WTC11 (cell line): ENCODE measurements around the gene NOX1. TPM values are rescaled to one million over a fixed set of nuclear protein-coding genes. Genes with fewer than 3 reads are reported as not detected.

Source experiments
- ATAC-seq: fragments of 200-7000 bp; cut with Tn5 transposase; 2 replicates; pipeline ENCODE4 v1.10.0; 2021; ENCODE audit warnings: mild to moderate bottlenecking, moderate library complexity
- CTCF ChIA-PET: fragments of 300-600 bp; sonication (Branson Sonifier 250); formaldehyde crosslinking; loops from one replicate; lab custom pipeline; 2021; ENCODE audit warnings: antibody characterized with exemption; lab: Charles Lee
- POLR2A ChIA-PET: fragments of 350-600 bp; sonication (Branson Sonifier 250); formaldehyde crosslinking; loops from one replicate; lab custom pipeline; 2021; ENCODE audit warnings: antibody characterized with exemption; lab: Charles Lee
- DNase-seq: peaks from one replicate; pipeline ENCODE4 v3.0.0; 2021; ENCODE audit warnings: low spot score
- H3K27ac Mint-ChIP-seq: 2 replicates; pipeline ENCODE4 v1.8.0; 2021; ENCODE audit warnings: mixed read lengths
- H3K27me3 Mint-ChIP-seq: 2 replicates; pipeline ENCODE4 v1.8.0; 2021; ENCODE audit warnings: low read depth, mild to moderate bottlenecking, moderate library complexity, mixed read lengths
- H3K36me3 Mint-ChIP-seq: 2 replicates; pipeline ENCODE4 v1.8.0; 2021; ENCODE audit warnings: mixed read lengths
- H3K4me1 Mint-ChIP-seq: 2 replicates; pipeline ENCODE4 v1.8.0; 2022; ENCODE audit warnings: mixed read lengths
- H3K4me3 Mint-ChIP-seq: 2 replicates; pipeline ENCODE4 v1.8.0; 2021; ENCODE audit warnings: mild to moderate bottlenecking, moderate library complexity, mixed read lengths
- H3K9me3 Mint-ChIP-seq: 2 replicates; pipeline ENCODE4 v1.8.0; 2021; ENCODE audit warnings: mixed read lengths
- ESRRA ChIP-seq: sonication (generic); formaldehyde crosslinking; IDR thresholded peaks from 2 replicates; pipeline ENCODE4 v1.8.1; 2022; ENCODE audit warnings: mild to moderate bottlenecking, missing genetic modification reagents, borderline replicate concordance
- ETV6 ChIP-seq: sonication (generic); formaldehyde crosslinking; IDR thresholded peaks from 2 replicates; pipeline ENCODE4 v1.8.1; 2022; ENCODE audit warnings: mild to moderate bottlenecking, missing genetic modification reagents
- FOXK1 ChIP-seq: sonication (generic); formaldehyde crosslinking; IDR thresholded peaks from 2 replicates; pipeline ENCODE4 v1.8.0; 2022; ENCODE audit warnings: mild to moderate bottlenecking, moderate library complexity, missing genetic modification reagents
- FOXP1 ChIP-seq: sonication (generic); formaldehyde crosslinking; IDR thresholded peaks from 2 replicates; pipeline ENCODE4 v1.8.0; 2022; ENCODE audit warnings: missing genetic modification reagents, mild to moderate bottlenecking, moderate library complexity, borderline replicate concordance
- KAT7 ChIP-seq: sonication (generic); formaldehyde crosslinking; IDR thresholded peaks from 2 replicates; pipeline ENCODE4 v1.8.1; 2023; ENCODE audit warnings: missing genetic modification reagents, mild to moderate bottlenecking, borderline replicate concordance
- MYBL2 ChIP-seq: sonication (generic); formaldehyde crosslinking; IDR thresholded peaks from 2 replicates; pipeline ENCODE4 v1.8.1; 2023; ENCODE audit warnings: mild to moderate bottlenecking, moderate library complexity, missing genetic modification reagents
- OVOL2 ChIP-seq: fragments of 250-450 bp; sonication (Bioruptor Pico); IDR thresholded peaks from 2 replicates; pipeline ENCODE4 v1.9.0; 2021; ENCODE audit warnings: mild to moderate bottlenecking, borderline replicate concordance
- SP1 ChIP-seq: sonication (generic); formaldehyde crosslinking; conservative IDR thresholded peaks from 2 replicates; pipeline ENCODE4 v1.8.1; 2022; ENCODE audit warnings: missing genetic modification reagents
- ZNF138 ChIP-seq: sonication (generic); formaldehyde crosslinking; conservative IDR thresholded peaks from 2 replicates; pipeline ENCODE4 v1.8.1; 2022; ENCODE audit warnings: mild to moderate bottlenecking, moderate library complexity, missing genetic modification reagents
- ZNF219 ChIP-seq: sonication (generic); formaldehyde crosslinking; IDR thresholded peaks from 2 replicates; pipeline ENCODE4 v1.8.0; 2023; ENCODE audit warnings: missing genetic modification reagents, mild to moderate bottlenecking, borderline replicate concordance
- ZNF232 ChIP-seq: sonication (generic); formaldehyde crosslinking; IDR thresholded peaks from 2 replicates; pipeline ENCODE4 v1.8.0; 2022; ENCODE audit warnings: mild to moderate bottlenecking, missing genetic modification reagents
- total RNA-seq: library from RNA; stranded (reverse); gene quantifications from 3 replicates; pipeline ENCODE4 v1.2.3, GENCODE V29; 2021
- TF ChIP-seq, protein P1 (sequence below): sonication (generic); formaldehyde crosslinking; IDR thresholded peaks from 2 replicates; pipeline ENCODE4 v1.8.0; 2023; ENCODE audit warnings: missing genetic modification reagents
- TF ChIP-seq, protein P2 (sequence below): sonication (generic); formaldehyde crosslinking; IDR thresholded peaks from 2 replicates; pipeline ENCODE4 v1.8.1; 2023; ENCODE audit warnings: mild to moderate bottlenecking, missing genetic modification reagents, moderate library complexity
- TF ChIP-seq, protein P3 (sequence below): sonication (generic); formaldehyde crosslinking; IDR thresholded peaks from 2 replicates; pipeline ENCODE4 v1.8.1; 2023; ENCODE audit warnings: mild to moderate bottlenecking, missing genetic modification reagents, moderate library complexity
- TF ChIP-seq, protein P4 (sequence below): sonication (generic); formaldehyde crosslinking; IDR thresholded peaks from 2 replicates; pipeline ENCODE4 v1.8.0; 2023; ENCODE audit warnings: missing genetic modification reagents, mild to moderate bottlenecking, borderline replicate concordance
- TF ChIP-seq, protein P5 (sequence below): sonication (generic); formaldehyde crosslinking; IDR thresholded peaks from 2 replicates; pipeline ENCODE4 v1.8.0; 2022; ENCODE audit warnings: mild to moderate bottlenecking, missing genetic modification reagents
- TF ChIP-seq, protein P6 (sequence below): fragments of 250-450 bp; sonication (Bioruptor Pico); conservative IDR thresholded peaks from 2 replicates; pipeline ENCODE4 v1.9.0; 2021; ENCODE audit warnings: mild to moderate bottlenecking

NOX1 gene
- total RNA-seq, 1 experiment from 2014 or later: not detected

DNA sequence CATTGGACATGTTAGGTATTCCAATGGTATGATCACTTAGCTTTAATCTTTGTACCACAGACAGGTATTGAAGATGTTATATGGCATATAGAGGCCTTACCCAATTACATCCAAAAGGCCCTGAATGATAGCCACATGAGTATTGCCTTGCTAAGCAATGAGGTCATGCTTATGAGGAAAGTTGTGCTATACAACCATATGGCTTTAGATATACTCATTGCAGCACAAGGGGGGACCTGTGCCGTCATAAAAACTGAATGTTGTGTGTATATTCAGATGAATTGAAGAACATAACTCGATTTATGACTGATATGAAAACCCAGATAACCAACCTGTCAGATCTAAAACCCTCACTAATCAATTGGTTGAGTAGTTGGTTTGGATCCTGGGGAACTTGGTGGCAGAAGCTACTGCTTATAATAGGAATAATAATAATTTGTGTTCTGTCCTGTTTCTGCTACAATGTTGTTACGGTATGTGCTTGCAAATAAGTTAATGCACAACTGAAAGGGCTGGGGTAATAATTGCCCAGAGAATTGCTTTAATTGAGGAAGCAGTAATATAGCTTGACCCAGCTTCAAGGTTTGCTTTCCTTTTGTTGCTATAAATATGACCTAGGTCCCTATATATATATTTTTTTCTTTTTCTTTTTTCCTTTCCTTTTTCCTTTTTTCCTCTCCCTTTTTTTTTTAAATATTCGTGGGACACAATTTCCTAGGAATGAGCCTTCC is 75.5 kb downstream of the NOX1 start:
- H3K27me3 Mint-ChIP-seq: no peaks in the 10 kb centered on the region; the same call in none of the 2 replicates
- TF ChIP-seq, protein P1, sequence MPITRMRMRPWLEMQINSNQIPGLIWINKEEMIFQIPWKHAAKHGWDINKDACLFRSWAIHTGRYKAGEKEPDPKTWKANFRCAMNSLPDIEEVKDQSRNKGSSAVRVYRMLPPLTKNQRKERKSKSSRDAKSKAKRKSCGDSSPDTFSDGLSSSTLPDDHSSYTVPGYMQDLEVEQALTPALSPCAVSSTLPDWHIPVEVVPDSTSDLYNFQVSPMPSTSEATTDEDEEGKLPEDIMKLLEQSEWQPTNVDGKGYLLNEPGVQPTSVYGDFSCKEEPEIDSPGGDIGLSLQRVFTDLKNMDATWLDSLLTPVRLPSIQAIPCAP (CRISPR knock-in tag): no peak
- TF ChIP-seq, protein P2, sequence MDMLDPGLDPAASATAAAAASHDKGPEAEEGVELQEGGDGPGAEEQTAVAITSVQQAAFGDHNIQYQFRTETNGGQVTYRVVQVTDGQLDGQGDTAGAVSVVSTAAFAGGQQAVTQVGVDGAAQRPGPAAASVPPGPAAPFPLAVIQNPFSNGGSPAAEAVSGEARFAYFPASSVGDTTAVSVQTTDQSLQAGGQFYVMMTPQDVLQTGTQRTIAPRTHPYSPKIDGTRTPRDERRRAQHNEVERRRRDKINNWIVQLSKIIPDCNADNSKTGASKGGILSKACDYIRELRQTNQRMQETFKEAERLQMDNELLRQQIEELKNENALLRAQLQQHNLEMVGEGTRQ (CRISPR knock-in tag): no peak
- TF ChIP-seq FOXK1 (CRISPR knock-in tag): no peak
- no peak for TF ChIP-seq ZNF138 (CRISPR knock-in tag)
- TF ChIP-seq ESRRA: no peak
- TF ChIP-seq, protein P3, sequence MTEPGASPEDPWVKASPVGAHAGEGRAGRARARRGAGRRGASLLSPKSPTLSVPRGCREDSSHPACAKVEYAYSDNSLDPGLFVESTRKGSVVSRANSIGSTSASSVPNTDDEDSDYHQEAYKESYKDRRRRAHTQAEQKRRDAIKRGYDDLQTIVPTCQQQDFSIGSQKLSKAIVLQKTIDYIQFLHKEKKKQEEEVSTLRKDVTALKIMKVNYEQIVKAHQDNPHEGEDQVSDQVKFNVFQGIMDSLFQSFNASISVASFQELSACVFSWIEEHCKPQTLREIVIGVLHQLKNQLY (CRISPR knock-in tag): no peak
- H3K4me3 Mint-ChIP-seq: no peak overlapping the region
- 0 out of 2 replicates have a peak, but pooled peaks cover 3% of the 10 kb centered on the region for H3K4me1 Mint-ChIP-seq
- H3K27ac Mint-ChIP-seq: no peak overlapping the region
- DNase-seq: no peak
- no peaks in the 10 kb centered on the region for H3K36me3 Mint-ChIP-seq
- ChIA-PET CTCF (no interaction called here), POLR2A (no interaction called here)
- ATAC-seq: no peak
- no peaks in the 10 kb centered on the region for H3K9me3 Mint-ChIP-seq

DNA sequence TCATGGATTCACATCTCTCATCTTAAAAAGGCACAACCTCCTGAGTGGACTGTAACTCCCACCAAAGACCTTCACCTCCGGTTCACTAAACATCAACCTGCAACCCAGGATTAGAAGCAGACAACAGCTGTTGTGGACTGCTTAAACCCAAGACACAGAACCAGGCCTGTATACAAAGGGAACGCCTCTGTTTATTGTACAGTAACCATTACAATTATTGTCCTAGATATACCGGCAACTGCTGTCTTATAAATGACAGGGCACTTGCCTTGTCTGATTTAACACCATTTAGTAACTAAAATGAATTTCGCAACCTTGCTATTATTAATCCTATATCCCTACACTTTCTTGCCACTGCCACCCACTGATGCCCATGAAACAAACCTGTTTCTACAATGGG is 76.8 kb downstream of the NOX1 start:
- Mint-ChIP-seq H3K36me3 (no peaks in the 10 kb centered on the region), H3K27me3 (no peaks in the 10 kb centered on the region; the same call in none of the 2 replicates), H3K4me1 (0 out of 2 replicates have a peak, but pooled peaks cover 3% of the 10 kb centered on the region), H3K9me3 (no peaks in the 10 kb centered on the region), H3K4me3 (no peak overlapping the region), H3K27ac (no peak overlapping the region)
- ChIA-PET POLR2A (no interaction called here), CTCF (no interaction called here)
- no peak for DNase-seq
- no peak for ATAC-seq
- TF ChIP-seq, protein P4, sequence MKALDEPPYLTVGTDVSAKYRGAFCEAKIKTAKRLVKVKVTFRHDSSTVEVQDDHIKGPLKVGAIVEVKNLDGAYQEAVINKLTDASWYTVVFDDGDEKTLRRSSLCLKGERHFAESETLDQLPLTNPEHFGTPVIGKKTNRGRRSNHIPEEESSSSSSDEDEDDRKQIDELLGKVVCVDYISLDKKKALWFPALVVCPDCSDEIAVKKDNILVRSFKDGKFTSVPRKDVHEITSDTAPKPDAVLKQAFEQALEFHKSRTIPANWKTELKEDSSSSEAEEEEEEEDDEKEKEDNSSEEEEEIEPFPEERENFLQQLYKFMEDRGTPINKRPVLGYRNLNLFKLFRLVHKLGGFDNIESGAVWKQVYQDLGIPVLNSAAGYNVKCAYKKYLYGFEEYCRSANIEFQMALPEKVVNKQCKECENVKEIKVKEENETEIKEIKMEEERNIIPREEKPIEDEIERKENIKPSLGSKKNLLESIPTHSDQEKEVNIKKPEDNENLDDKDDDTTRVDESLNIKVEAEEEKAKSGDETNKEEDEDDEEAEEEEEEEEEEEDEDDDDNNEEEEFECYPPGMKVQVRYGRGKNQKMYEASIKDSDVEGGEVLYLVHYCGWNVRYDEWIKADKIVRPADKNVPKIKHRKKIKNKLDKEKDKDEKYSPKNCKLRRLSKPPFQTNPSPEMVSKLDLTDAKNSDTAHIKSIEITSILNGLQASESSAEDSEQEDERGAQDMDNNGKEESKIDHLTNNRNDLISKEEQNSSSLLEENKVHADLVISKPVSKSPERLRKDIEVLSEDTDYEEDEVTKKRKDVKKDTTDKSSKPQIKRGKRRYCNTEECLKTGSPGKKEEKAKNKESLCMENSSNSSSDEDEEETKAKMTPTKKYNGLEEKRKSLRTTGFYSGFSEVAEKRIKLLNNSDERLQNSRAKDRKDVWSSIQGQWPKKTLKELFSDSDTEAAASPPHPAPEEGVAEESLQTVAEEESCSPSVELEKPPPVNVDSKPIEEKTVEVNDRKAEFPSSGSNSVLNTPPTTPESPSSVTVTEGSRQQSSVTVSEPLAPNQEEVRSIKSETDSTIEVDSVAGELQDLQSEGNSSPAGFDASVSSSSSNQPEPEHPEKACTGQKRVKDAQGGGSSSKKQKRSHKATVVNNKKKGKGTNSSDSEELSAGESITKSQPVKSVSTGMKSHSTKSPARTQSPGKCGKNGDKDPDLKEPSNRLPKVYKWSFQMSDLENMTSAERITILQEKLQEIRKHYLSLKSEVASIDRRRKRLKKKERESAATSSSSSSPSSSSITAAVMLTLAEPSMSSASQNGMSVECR: no peak
- TF ChIP-seq OVOL2 (no peak), ZNF138 (CRISPR knock-in tag) (no peak), ZNF232 (no peak), ETV6 (CRISPR knock-in tag) (no peak), FOXP1 (no peak), KAT7 (CRISPR knock-in tag) (no peak), SP1 (no peak), ZNF219 (no peak), MYBL2 (no peak)
- TF ChIP-seq, protein P5, sequence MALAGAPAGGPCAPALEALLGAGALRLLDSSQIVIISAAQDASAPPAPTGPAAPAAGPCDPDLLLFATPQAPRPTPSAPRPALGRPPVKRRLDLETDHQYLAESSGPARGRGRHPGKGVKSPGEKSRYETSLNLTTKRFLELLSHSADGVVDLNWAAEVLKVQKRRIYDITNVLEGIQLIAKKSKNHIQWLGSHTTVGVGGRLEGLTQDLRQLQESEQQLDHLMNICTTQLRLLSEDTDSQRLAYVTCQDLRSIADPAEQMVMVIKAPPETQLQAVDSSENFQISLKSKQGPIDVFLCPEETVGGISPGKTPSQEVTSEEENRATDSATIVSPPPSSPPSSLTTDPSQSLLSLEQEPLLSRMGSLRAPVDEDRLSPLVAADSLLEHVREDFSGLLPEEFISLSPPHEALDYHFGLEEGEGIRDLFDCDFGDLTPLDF (CRISPR knock-in tag): no peak
- TF ChIP-seq, protein P6, sequence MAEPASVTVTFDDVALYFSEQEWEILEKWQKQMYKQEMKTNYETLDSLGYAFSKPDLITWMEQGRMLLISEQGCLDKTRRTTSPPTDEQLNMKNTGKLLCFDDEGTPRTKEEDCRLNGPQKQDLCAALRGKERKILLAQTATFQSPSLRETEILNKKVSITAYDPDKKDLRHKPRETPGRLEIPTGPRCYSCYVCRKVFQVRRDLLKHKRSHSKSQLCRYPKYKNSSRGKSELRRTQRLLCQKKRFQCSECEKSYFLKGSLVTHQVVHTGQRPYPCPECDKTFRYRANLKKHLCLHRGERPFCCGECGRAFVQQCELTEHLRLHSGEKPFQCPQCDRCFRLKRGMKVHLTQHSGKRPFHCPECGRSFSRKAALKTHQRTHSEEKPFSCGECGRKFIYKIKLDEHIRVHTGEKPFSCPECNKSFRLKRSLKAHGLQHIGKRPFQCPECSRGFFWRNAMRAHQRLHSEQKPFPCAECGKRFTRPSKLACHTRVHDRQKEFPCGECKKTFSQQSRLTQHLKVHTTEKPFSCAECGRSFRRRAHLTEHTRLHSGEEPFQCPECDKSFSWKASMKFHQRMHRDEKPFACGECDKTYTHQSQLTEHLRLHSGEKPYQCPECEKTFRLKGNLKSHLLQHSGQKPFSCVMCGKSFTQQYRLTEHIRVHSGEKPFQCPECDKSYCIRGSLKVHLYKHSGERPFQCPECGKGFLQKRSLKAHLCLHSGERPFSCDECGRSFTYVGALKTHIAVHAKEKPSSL (CRISPR knock-in tag): no peak
- TF ChIP-seq, protein P2 (CRISPR knock-in tag): no peak
- TF ChIP-seq, protein P3 (CRISPR knock-in tag): no peak
